Stimulated activated CD4-positive, alpha-beta T cell treated with anti-CD3 and anti-CD28 coated beads, TNF-alpha, amount 100 ng/mL, for 4 hours (primary cell): ENCODE data around the gene TRAF1.
A peak's percentile ranks its signal among the peaks of the same experiment; 100 is the strongest.

Experiments
- DNase-seq, 3 experiments: peaks; one replicate each; pipeline ENCODE4 v3.0.0-alpha.2; 2020; ENCODE audit warnings: low read depth in 3 of 3

Gene TRAF1

DNA sequence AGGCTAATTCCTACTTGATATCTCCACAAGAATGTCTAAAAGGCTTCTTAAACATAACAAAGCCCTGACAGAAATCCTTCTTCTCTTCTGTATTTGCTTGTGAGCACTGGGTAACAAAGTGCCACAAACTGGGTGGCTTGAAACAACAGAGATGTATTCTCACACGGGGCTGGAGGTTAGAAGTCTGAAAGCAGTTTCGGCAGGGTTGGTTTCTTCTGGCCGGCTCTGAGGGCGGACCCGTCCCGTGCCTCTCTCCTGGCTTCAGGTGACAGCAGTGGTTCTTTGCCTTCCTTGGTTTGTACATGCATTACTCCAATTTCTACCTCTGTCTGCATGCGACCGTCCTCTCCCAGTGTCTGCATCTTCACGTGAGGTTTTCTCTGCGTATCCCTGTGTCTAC lies 14.0 kb upstream of the TRAF1 start:
- no peak for DNase-seq

DNA sequence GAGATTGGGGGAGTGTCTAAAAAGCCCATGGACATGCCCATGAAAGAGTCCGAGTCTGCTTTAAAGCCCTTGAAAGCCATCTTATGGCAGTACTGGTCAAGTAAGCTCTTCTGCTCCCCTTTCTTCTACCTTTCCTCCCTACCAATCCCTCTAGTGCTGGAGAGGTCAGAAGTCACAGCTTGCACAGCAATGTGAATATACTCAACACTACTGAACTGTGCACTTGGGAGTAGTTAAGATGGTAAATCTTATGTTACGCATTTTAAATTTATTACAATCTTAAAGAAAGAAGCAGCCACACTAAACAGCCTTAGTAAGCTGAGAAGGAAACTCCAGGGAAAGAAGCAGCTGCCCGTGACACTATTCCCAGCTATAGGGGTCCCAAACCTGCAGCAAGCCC lies 12.3 kb upstream of the TRAF1 start:
- DNase-seq: no peak

DNA sequence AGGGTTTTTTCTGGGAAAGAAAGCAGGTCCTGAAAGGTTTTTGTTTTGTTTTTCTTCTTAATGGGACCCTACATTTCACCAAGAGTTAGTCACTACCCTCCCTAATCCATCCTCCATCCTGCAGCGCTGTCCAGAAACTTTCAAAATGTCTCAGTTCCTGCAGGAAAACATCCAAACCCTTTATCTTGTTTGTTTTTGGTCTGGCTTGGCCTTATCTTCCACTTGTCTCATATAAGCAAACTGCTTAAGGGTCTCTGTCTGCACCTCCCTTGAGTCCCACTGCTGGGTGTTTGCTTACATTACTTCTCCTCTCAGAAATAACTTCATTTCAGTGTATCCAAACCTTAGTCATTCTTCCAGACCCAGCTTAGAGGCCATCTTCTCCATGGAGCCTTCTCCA lies 11.0 kb upstream of the TRAF1 start:
- no peak for DNase-seq

- no peak for DNase-seq
Observed at GRCh38 chr9:120937127-120937526, 10.5 kb upstream of the TRAF1 start.

DNA sequence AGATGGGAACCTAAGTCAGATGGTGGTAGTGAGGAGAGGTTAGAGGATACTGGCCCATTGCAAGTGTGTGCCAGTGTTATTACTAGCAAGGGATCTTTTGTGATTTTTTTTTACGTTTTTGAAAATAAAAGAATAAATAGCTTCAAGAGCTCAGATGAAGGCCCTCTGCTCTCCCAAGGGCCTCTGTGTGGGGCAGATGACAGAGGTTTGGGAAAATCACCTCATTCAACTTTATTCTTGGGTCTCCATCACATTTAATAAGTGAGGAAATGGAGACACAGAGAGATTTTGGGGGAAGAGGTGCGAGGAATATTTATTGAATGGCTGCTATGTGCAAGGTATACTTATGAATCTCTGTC lies 10.1 kb upstream of the TRAF1 start:
- DNase-seq: no peak

DNA sequence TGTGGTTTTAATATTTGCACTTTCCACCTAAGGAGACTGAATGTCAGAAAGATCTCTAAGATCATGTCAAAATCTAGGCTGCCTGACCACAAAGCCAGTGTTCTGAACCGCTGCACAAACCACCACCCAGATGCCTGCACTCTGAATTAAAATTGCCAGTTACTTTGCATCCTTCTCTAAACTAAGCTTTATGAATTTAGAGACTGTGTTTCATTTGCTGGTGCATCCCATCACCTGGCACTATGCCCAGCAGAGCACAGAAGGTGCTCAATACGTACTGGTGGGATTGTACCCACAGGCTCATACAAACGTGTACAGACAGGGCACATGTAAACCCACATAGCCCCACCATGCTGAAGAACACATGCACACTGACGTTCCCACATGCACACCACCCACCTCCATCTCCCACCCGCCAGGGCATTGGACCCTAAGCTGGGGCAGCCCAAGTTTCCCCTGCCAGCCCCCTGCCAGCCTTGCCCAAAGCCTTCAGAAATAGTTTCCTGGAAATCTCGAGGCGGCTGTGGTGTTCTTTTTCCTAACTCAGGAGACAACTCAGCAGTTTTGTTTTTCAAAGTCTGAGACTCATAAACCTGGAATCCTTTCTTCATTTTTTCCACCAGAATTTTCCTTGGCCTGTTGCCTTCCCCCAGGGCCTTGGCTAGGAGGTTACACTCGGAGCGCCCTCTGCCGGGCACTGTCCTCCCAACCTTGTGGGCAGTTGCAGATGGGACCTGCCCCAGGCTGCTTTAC lies 9.6 kb upstream of the TRAF1 start:
- peak; percentile 77 to 93 (median 86) for DNase-seq

GRCh38 chr9:120935383-120935857 lies 8.8 kb upstream of the TRAF1 start:
- DNase-seq: no peak

GRCh38 chr9:120934281-120934680 lies 7.7 kb upstream of the TRAF1 start:
- no peak for DNase-seq

GRCh38 chr9:120933310-120934055 lies 6.9 kb upstream of the TRAF1 start:
- no peak for DNase-seq

DNA sequence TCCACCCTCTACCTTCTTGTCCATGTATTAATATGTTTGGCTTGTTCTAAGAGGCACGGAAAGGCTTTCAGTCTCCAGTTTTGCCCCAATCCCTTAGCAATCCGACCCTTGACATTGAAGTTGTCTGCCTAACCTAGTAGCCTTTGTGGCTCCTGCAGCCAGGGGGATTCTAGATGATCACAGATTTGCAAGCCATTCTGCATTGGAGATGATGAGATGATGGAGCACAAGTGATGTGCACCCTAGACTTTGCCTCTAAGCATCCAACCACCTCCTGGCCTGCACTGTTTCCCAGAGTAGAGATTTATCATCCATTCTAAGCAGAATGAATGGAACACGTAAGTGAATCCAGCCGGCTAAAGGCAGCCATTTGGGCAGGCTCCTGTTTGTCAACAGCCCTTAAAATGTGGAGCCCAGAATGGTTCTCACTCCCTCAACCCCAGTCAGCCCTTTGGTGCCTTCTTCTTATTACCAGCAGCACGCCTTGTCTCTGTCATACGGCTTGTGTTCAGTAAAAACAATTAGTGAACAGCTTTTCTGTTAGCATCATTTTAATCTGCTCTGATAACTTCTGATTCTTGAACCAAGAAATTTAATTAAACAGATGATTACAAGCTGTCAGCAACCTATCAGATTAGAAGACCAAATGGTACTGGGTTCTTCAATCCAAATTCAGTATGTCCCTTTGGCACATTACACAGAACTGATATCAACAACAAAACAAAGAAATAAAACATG lies 5.7 kb upstream of the TRAF1 start:
- DNase-seq: no peak

GRCh38 chr9:120931231-120932085 lies 4.9 kb upstream of the TRAF1 start:
- DNase-seq: no peak

DNA sequence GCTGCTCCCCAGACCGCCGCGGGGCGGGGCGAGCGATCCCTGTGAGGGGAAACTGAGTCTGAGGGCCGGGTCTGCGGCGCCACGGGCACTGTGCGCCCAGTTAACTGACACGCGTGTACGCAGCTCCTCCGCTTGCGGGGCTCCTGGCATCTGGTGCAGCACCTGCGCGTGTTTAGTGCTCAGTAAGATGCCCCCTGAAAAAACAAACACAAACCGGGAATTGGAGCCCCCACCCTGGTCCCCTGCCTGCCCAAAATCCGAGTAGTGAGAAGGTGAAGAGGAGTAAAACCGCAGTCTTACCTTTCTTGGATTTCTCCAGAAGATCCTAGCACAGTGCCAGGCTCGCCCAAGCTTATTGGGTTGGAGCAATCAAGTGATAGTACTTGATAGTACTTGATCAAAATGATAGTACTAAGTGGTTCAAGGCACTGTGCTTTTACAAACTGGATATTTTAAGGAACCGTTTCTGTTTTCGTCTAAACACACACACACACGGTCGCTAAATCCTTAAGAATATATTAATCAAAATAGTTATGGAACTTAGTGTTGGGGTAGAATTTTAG lies 2.7 kb upstream of the TRAF1 start:
- no peak for DNase-seq

DNA sequence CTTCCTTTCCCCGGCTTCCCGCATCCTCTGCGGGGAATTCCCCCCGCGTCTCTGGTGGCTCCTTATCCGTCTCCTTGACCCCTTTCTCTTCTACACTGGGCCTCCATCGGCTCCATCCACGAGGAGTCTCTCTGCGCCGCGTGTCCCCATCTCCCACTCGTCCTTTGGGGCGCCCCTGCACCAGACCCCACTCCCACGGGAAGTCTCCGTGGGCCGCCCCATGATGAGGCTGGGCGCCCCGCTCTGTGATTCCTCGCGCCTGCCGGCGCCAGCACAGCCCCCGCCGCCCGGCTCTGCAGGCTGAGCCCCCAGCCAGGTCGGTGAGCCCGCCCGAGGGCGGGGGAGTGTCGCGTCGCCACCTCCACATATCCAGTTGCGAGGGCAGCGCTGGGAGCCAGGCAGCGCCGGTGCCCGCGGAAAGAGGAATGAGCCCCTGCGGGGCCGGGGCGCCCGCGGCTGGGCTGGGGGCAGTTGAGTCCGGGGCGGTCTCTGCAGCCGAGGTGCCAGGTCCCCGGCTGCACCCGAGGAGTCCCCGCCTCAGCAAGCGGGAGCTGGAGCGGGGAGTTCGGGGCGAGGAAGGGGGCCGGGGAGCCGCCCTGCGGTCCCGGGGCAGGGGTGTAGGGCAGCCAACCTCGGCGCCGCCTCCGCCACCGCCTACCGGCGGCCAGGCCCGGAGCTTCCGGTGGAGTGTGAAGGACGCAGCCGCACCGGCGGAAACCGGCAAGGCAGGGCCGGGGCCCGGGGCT lies 2.1 kb upstream of the TRAF1 start:
- DNase-seq: peak in 2 of 3 experiments; percentile 62 to 66

GRCh38 chr9:120928015-120928482 lies 1.5 kb upstream of the TRAF1 start:
- DNase-seq: no peak

DNA sequence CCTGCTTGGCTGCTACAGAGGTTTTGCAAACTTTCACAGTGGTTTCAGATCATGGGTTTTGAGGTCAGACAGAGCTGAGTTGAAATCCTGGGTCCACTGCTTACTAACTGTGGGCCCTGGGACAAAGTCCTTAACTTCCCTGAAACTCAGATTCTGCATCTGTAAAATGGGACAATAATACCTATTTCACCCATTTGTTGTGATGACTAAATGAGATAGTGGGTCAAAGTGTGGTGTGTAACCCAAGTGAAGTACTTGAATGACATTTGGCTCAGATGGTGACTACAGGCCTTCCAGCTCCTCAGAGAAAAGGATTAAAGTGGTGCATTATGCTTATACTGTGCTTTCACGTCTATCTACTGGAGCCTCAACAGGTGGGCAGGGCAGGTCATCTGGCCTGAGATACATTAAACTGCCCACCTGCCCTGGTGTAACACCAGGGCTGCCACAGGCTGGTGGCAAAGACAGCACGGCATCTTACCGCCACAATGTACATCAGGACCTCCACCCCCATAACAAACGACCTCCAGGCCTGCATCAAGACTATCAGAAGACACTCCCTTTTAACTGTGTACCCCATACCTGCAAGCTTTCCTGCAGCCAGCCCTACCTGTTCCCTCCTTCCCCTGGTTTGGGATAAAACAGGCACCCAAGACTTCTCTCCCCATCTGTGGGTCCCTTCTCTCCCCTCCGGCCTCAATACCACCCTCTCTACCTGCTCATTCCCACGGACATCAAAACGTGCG lies 846 bp upstream of the TRAF1 start:
- DNase-seq: no peak

DNA sequence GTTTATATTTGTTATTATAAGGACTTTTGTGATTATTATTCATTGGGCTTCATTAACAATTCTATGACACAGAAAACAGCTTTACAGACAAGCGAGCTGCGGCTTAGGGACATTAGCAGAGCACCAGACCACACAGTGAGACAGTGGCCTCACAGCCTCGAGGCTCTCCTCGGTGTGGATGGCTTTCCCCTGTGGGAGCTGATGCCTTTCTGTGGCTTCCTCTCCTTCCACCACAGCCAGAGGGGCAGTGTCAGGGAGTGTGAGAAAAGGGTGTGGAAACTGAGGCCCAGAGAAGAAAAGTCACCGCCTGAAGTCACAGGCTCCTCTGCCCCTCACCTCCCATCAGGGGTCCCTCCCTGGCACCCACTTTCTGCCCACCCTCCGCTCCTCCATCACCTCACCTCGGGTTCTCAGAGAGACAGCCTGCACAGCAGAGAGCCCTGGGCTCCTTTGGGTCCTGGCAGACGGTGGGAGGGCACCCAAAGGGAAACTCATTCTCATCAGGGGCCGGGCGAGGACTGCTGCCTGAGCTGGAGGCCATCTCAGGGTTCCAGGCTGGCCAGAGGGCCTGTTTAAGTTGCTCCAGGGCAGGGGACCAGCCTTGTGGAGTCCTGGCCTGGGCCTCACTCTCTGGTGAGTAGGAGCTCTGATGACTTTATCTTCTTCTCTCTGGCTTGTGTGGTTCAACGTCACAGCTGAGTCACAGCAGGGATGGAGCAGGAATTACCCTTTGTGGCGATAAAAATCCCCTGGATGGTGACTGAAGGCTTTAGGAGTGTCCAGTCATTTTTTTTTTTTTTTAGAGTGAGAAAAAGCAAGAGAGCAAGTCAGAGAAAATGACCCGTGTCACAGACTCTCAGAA lies 830 bp downstream of the TRAF1 start:
- DNase-seq: peak; percentile 64 to 72 (median 65)

GRCh38 chr9:120924698-120925534 lies 1.7 kb downstream of the TRAF1 start:
- DNase-seq: no peak
